ENCODE data around the gene BNC2.

- TF ChIP-seq CTCF (conservative IDR thresholded peaks at IDR 0.05 in 1 of 2, IDR thresholded peaks at IDR 0.05 in 1 of 2; ENCODE audit: low read depth in 1 of 2, low read length in 2 of 2) (no peak), EZH2 (IDR thresholded peaks at IDR 0.05; ENCODE audit: low read length, missing control alignments) (no peak)
Measured at GRCh38 chr9:16619914-16620520, 250.5 kb downstream of the BNC2 start.

All from fibroblast of lung (primary cell).